Endothelial cell (in vitro differentiated cells): Measurements from ENCODE around the gene FBXW7. TPM values are rescaled to one million over a fixed set of nuclear protein-coding genes. Genes with fewer than 3 reads are reported as not detected.

Source experiments
- DNase-seq: peaks from one replicate; pipeline ENCODE4 v3.0.0; 2021; ENCODE audit warnings: low spot score
- H3K27ac Mint-ChIP-seq: one replicate; pipeline ENCODE4 v1.8.0; 2021; ENCODE audit warnings: mixed read lengths, inconsistent platforms; ENCODE audit not compliant: unreplicated experiment
- H3K27me3 Mint-ChIP-seq: one replicate; pipeline ENCODE4 v1.8.0; 2021; ENCODE audit warnings: mild to moderate bottlenecking, moderate library complexity, mixed read lengths, inconsistent platforms; ENCODE audit not compliant: unreplicated experiment
- H3K36me3 Mint-ChIP-seq: one replicate; pipeline ENCODE4 v1.8.0; 2021; ENCODE audit warnings: mild to moderate bottlenecking, low read depth, mixed read lengths, inconsistent platforms; ENCODE audit not compliant: unreplicated experiment
- H3K4me1 Mint-ChIP-seq: one replicate; pipeline ENCODE4 v1.8.0; 2021; ENCODE audit warnings: mild to moderate bottlenecking, mixed read lengths, inconsistent platforms; ENCODE audit not compliant: unreplicated experiment
- H3K4me3 Mint-ChIP-seq: one replicate; pipeline ENCODE4 v1.8.0; 2021; ENCODE audit warnings: mild to moderate bottlenecking, mixed read lengths, inconsistent platforms; ENCODE audit not compliant: unreplicated experiment
- H3K9me3 Mint-ChIP-seq: one replicate; pipeline ENCODE4 v1.8.0; 2021; ENCODE audit warnings: mixed read lengths, inconsistent platforms; ENCODE audit not compliant: unreplicated experiment
- total RNA-seq: library from RNA; stranded (reverse); fragmentation: NEBNext Ultra II Directional; extraction: Animal tissue kit (Norgen Biotek cat#: 25700); gene quantifications from one replicate; pipeline ENCODE4 v1.2.1, GENCODE V29; 2021; ENCODE audit not compliant: unreplicated experiment
- TF ChIP-seq, protein P1 (sequence below): fragments of 200-600 bp; sonication (generic); IDR thresholded peaks from one replicate; pipeline ENCODE4 v1.5.0; 2021; ENCODE audit warnings: antibody characterized with exemption; ENCODE audit not compliant: unreplicated experiment

The FBXW7 gene
- total RNA-seq, 1 donor from 2014 or later, result 44.7 TPM

DNA sequence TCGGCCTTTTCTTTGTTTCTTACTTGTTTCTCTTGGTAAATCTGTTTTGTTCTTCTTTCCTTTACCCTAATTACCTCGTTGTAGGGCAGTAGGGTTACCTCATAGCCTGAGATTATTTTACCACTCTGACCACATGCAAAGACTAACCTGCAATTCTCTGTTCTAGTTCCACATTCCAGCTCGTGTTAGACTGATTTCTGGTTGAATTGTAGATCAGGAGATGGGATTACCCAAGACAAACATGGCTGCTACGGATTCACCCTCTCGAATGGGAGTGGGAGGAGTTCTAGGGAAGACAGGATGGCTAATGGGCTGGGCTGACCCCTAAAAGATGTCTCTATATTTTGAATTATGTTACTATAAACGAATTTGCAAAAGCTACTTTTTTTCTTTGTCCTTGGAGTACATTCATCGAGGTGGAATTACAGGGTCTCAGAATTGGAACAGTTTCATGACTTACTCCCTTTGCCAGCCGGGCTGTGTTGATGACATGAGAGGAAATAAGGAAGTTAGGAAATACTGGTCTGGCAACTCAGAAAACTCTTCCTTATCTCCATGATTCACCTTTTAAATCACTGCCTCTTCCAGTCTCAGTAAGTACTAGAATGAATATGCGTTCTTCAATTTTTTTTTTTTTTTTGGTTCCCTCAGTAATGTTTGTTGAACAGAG is 36.7 kb upstream of the FBXW7 start:
- Mint-ChIP-seq H3K4me1 (peaks cover 9% of the 10 kb centered on the region), H3K4me3 (no peak overlapping the region), H3K9me3 (no peaks in the 10 kb centered on the region), H3K27me3 (no peaks in the 10 kb centered on the region), H3K27ac (no peak overlapping the region), H3K36me3 (no peaks in the 10 kb centered on the region)
- no peak for DNase-seq
- TF ChIP-seq, protein P1, sequence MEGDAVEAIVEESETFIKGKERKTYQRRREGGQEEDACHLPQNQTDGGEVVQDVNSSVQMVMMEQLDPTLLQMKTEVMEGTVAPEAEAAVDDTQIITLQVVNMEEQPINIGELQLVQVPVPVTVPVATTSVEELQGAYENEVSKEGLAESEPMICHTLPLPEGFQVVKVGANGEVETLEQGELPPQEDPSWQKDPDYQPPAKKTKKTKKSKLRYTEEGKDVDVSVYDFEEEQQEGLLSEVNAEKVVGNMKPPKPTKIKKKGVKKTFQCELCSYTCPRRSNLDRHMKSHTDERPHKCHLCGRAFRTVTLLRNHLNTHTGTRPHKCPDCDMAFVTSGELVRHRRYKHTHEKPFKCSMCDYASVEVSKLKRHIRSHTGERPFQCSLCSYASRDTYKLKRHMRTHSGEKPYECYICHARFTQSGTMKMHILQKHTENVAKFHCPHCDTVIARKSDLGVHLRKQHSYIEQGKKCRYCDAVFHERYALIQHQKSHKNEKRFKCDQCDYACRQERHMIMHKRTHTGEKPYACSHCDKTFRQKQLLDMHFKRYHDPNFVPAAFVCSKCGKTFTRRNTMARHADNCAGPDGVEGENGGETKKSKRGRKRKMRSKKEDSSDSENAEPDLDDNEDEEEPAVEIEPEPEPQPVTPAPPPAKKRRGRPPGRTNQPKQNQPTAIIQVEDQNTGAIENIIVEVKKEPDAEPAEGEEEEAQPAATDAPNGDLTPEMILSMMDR, result no peak

DNA sequence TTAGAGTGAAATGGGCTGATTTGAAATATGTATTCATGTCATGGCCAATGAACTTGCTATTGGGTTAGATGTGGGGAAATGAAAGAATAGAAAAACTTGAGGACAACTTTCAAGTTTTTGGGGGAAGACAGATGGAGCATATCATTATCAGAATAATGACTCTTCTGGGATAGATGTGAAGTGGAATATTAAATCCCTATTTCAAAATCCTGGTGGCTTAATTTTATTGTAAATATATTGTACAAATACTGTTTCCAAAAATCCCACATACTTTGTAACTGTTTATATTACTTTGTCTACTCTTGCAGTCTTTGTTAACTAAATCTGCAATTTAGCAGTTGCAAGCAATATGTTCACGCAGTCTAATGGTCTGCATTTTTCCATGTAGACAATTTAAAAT is 35.9 kb upstream of the FBXW7 start:
- no peak overlapping the region for H3K27ac Mint-ChIP-seq
- H3K27me3 Mint-ChIP-seq, result no peaks in the 10 kb centered on the region
- no peaks in the 10 kb centered on the region for H3K9me3 Mint-ChIP-seq
- peaks cover 9% of the 10 kb centered on the region for H3K4me1 Mint-ChIP-seq
- H3K4me3 Mint-ChIP-seq, result no peak overlapping the region
- no peak for DNase-seq
- H3K36me3 Mint-ChIP-seq, result no peaks in the 10 kb centered on the region
- TF ChIP-seq, protein P1, result no peak

DNA sequence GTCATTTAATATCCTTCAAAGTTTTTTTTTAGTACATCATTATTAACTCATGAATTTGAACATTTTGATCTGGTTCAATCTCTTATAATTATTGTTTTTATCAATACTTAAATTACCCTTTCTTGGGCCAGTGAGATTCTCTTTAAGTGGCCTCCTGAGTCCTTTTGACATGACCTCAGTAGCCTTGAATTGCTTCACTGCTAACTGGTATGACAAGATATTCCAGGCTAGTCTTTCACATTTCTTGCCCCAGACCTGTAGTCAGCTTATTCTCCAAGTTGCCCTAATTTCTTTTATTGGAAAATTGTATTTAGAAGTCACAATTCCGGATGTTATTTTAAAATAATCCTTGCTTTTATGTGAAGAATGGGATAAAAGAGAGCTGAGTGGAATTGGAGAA is 35.4 kb upstream of the FBXW7 start:
- TF ChIP-seq, protein P1, result no peak
- H3K27ac Mint-ChIP-seq, result no peak overlapping the region
- no peaks in the 10 kb centered on the region for H3K27me3 Mint-ChIP-seq

DNA sequence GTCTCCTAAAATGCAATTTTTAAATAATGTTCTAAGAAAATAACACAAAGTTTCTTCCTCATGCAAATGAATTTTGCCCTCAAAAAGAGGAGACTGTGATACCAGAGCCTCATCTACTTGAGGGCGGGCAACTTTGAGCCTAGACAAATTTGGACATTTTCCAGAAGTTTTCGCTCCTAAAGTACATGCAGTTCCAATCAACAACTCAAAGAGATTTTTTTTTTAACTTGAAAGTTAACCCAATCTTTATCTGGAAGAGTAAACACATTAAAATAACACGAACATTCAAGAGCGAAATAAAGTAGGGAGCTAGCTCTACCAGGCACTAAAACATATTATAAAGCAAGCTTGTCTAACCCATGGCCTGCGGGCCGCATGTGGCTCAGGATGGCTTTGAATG is 29.4 kb upstream of the FBXW7 start:
- Mint-ChIP-seq H3K36me3 (no peaks in the 10 kb centered on the region), H3K4me3 (no peak overlapping the region), H3K27ac (no peak overlapping the region), H3K9me3 (no peaks in the 10 kb centered on the region), H3K27me3 (peaks cover 3% of the 10 kb centered on the region), H3K4me1 (no peaks in the 10 kb centered on the region)
- TF ChIP-seq, protein P1, result no peak
- DNase-seq, result no peak

More for the DNA sequence above, 35.4 kb upstream of the FBXW7 start:
- Mint-ChIP-seq H3K36me3 (no peaks in the 10 kb centered on the region), H3K4me3 (no peak overlapping the region), H3K4me1 (peaks cover 9% of the 10 kb centered on the region), H3K9me3 (no peaks in the 10 kb centered on the region)
- DNase-seq, result no peak

DNA sequence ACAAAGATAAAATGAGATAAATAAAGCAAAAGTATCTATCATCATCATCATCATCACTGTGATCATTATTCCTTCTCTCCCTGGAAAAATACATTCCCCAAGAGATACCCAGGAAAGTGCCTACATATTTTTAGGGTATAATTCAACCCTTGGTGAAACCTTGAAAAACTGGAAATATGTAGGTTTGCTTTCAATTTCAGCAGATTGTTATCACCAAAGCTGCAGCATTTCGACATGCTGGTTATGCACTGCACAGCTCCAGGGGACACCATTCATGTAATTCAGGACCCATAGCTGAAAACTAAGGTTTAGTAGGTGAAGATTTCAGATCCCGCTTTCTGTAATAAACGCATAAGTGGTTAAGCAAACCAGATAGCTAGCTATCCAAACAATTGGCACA is 28.4 kb upstream of the FBXW7 start:
- H3K27ac Mint-ChIP-seq, result no peak overlapping the region
- H3K4me3 Mint-ChIP-seq, result no peak overlapping the region
- no peak for DNase-seq
- no peaks in the 10 kb centered on the region for H3K36me3 Mint-ChIP-seq
- H3K27me3 Mint-ChIP-seq, result peaks cover 3% of the 10 kb centered on the region
- H3K9me3 Mint-ChIP-seq, result no peaks in the 10 kb centered on the region
- H3K4me1 Mint-ChIP-seq, result no peaks in the 10 kb centered on the region
- TF ChIP-seq, protein P1, result no peak
